ENCODE results near the gene CYSTM1.

The CYSTM1 gene

DNA sequence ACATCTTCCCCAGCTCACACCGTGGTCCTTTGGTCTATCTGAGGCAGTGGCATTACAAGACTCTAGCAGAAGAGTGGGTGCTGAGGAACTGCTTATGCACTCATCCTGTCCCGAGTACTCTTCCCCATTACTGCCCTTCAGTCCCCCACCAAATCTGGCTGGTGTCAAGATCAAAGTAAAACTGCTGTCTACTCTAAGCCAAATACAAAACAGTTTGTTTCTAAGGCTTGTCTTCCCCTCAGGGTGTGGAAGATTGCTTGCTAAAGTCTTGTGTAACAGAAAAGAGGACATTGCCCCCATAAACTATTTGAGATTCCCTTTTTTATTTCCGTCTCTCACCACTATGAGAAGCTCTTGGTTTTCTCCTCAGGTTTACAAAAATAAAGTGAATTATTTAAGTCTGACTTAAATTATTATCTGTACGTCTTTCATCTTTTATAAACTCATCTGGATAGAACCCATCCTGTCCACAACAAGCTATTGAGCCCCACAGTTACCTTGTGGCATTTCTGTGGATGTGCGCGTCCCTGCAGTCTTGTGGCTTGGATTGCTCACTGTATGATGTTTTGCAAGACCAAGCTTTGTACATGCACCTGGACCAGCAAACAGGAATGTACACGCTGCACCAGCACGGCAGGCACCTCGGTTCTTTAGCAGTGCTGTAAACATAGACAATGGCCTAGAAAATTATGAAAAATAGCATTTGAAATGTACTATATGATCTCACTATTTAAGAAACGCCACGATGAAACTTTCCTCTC, 61.0 kb downstream of the CYSTM1 start:
- Histone ChIP-seq H3K4me2 (ENCODE audit: low read length) (no peak overlapping the region), H3K27ac (ENCODE audit: low read depth, low read length, poor library complexity, severe bottlenecking) (no peak overlapping the region), H3K4me1 (ENCODE audit: insufficient read depth, low read length, severe bottlenecking) (peaks cover 10% of the 10 kb centered on the region), H3K27me3 (ENCODE audit: insufficient read depth, low read length) (no peaks in the 10 kb centered on the region), H3F3A (ENCODE audit: insufficient read depth, low read length) (no peaks in the 10 kb centered on the region), H3K4me3 (ENCODE audit: low read depth, low read length, poor library complexity, severe bottlenecking) (no peak overlapping the region), H3K9ac (ENCODE audit: low read length) (no peak overlapping the region), H3K9me3 (ENCODE audit: low read length) (no peaks in the 10 kb centered on the region), H4K20me1 (ENCODE audit: insufficient read depth, low read length) (no peaks in the 10 kb centered on the region), H3K9me2 (ENCODE audit: low read depth, low read length) (no peaks in the 10 kb centered on the region), H3K79me2 (ENCODE audit: insufficient read depth, low read length) (no peaks in the 10 kb centered on the region), H2AFZ (ENCODE audit: low read length) (no peak overlapping the region), H3K36me3 (ENCODE audit: insufficient read depth, low read length) (no peaks in the 10 kb centered on the region; the same call in 1 of the 2 replicates)
- TF ChIP-seq EZH2 (IDR thresholded peaks at IDR 0.05; ENCODE audit: borderline replicate concordance, low read length), result no peak
- TF ChIP-seq, protein P1, sequence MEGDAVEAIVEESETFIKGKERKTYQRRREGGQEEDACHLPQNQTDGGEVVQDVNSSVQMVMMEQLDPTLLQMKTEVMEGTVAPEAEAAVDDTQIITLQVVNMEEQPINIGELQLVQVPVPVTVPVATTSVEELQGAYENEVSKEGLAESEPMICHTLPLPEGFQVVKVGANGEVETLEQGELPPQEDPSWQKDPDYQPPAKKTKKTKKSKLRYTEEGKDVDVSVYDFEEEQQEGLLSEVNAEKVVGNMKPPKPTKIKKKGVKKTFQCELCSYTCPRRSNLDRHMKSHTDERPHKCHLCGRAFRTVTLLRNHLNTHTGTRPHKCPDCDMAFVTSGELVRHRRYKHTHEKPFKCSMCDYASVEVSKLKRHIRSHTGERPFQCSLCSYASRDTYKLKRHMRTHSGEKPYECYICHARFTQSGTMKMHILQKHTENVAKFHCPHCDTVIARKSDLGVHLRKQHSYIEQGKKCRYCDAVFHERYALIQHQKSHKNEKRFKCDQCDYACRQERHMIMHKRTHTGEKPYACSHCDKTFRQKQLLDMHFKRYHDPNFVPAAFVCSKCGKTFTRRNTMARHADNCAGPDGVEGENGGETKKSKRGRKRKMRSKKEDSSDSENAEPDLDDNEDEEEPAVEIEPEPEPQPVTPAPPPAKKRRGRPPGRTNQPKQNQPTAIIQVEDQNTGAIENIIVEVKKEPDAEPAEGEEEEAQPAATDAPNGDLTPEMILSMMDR (IDR thresholded peaks at IDR 0.05; ENCODE audit: low read length), result no peak

DNA sequence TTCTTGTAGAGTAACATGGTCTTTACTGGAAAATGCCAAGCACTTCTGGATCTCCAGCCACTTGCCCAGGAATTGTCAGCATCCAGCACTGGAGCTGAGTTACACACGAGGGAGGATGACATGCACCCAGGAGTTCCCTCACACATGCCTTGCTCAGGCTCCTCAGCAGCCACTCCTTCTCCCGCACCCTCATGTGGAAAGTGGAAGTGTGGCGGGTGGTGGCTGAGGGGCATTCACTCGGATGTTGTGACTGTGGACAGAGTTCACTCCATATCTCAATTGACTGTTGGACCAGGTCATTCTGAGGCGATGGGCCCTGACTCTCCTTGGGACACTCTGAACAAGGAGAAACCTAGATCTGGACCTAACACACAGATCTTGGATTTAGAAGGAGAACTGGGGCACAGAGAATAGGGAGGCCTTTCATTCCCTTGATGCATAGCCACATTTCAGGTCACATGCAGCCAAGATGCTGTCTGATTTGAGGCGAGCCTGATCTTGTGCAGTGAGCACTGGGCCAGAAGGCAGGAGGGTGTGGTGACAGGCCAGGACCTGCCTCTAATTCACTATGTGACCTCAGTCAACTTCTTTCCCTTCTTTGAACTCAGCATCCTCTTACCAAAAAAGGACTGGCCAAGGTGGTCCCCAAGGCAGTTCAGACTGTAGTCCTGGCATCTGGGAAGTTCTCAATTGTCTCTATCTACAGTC, 62.1 kb downstream of the CYSTM1 start:
- Histone ChIP-seq H3F3A (ENCODE audit: insufficient read depth, low read length) (no peaks in the 10 kb centered on the region), H2AFZ (ENCODE audit: low read length) (no peak overlapping the region), H3K27ac (ENCODE audit: low read depth, low read length, poor library complexity, severe bottlenecking) (no peak overlapping the region), H3K36me3 (ENCODE audit: insufficient read depth, low read length) (no peaks in the 10 kb centered on the region), H3K4me2 (ENCODE audit: low read length) (no peak overlapping the region), H3K9me2 (ENCODE audit: low read depth, low read length) (no peaks in the 10 kb centered on the region), H4K20me1 (ENCODE audit: insufficient read depth, low read length) (no peaks in the 10 kb centered on the region), H3K9ac (ENCODE audit: low read length) (no peak overlapping the region), H3K9me3 (ENCODE audit: low read length) (no peaks in the 10 kb centered on the region), H3K4me1 (ENCODE audit: insufficient read depth, low read length, severe bottlenecking) (peaks cover 17% of the 10 kb centered on the region), H3K27me3 (ENCODE audit: insufficient read depth, low read length) (no peaks in the 10 kb centered on the region), H3K4me3 (ENCODE audit: low read depth, low read length, poor library complexity, severe bottlenecking) (no peak overlapping the region), H3K79me2 (ENCODE audit: insufficient read depth, low read length) (no peaks in the 10 kb centered on the region)
- TF ChIP-seq EZH2 (IDR thresholded peaks at IDR 0.05; ENCODE audit: borderline replicate concordance, low read length), result no peak
- TF ChIP-seq, protein P1 (IDR thresholded peaks at IDR 0.05; ENCODE audit: low read length), result no peak

DNA sequence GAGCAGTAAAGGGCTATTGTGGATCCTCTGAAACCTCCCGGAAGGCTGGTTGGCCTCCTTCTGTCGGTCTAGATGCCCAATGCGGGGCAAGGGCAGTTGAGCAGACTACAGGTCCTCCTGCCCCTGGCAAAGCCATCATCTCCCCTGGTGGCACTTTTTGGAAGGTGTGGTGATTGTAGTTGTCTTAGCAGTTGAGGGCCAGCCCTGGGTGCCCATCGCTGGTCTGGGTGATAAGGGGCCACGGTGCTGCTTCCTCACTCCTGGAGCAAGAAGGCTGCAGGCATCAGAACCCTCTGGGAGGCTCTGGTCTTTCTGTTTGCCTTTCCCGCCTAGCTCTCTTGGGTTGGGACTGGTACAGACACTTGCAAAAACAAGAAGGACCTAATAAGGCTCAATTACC, 63.8 kb downstream of the CYSTM1 start:
- Histone ChIP-seq H3K27ac (ENCODE audit: low read depth, low read length, poor library complexity, severe bottlenecking) (no peak overlapping the region), H3K9ac (ENCODE audit: low read length) (no peak overlapping the region), H3K9me2 (ENCODE audit: low read depth, low read length) (no peaks in the 10 kb centered on the region), H3F3A (ENCODE audit: insufficient read depth, low read length) (no peaks in the 10 kb centered on the region), H3K9me3 (ENCODE audit: low read length) (no peaks in the 10 kb centered on the region), H3K36me3 (ENCODE audit: insufficient read depth, low read length) (no peaks in the 10 kb centered on the region), H3K27me3 (ENCODE audit: insufficient read depth, low read length) (no peaks in the 10 kb centered on the region), H3K79me2 (ENCODE audit: insufficient read depth, low read length) (no peaks in the 10 kb centered on the region), H2AFZ (ENCODE audit: low read length) (no peak overlapping the region), H3K4me1 (ENCODE audit: insufficient read depth, low read length, severe bottlenecking) (peaks cover 19% of the 10 kb centered on the region), H3K4me3 (ENCODE audit: low read depth, low read length, poor library complexity, severe bottlenecking) (no peak overlapping the region), H3K4me2 (ENCODE audit: low read length) (no peak overlapping the region), H4K20me1 (ENCODE audit: insufficient read depth, low read length) (no peaks in the 10 kb centered on the region)
- TF ChIP-seq, protein P1 (IDR thresholded peaks at IDR 0.05; ENCODE audit: low read length), result no peak
- no peak for TF ChIP-seq EZH2 (IDR thresholded peaks at IDR 0.05; ENCODE audit: borderline replicate concordance, low read length)

All from OCI-LY1 (cell line).